ENCODE results near the gene SLC2A11. TPM values are rescaled to one million over a fixed set of nuclear protein-coding genes. Genes with fewer than 3 reads are reported as not detected.

SLC2A11 gene
- polyA plus RNA-seq, 1 donor from 2014 or later, result 45.7 TPM

GRCh38 chr22:23893121-23893944 is 35.7 kb downstream of the SLC2A11 start:
- Histone ChIP-seq H3K27me3 (ENCODE audit: insufficient read depth, low read depth, low read length) (no peaks in the 10 kb centered on the region), H3K36me3 (ENCODE audit: insufficient read depth, low read length) (no peaks in the 10 kb centered on the region), H3K4me2 (ENCODE audit: low read length) (peak overlapping the region; percentile 50), H4K20me1 (ENCODE audit: insufficient read depth) (no peaks in the 10 kb centered on the region), H3K9me2 (ENCODE audit: insufficient read depth, low read length) (no peaks in the 10 kb centered on the region), H2AFZ (ENCODE audit: low read depth, low read length) (peak overlapping the region; percentile 66), H3K79me2 (replicated peaks; ENCODE audit: insufficient read depth, low read length) (no peaks in the 10 kb centered on the region), H3K9ac (ENCODE audit: low read length) (peak overlapping the region; percentile 96), H3K4me3 (ENCODE audit: low read length) (peak overlapping the region; percentile 90), H3K9me3 (ENCODE audit: low read length) (no peaks in the 10 kb centered on the region), H3K27ac (ENCODE audit: low read length) (peak overlapping the region; percentile 92), H3F3A (ENCODE audit: insufficient read depth, low read length, poor library complexity, severe bottlenecking) (no peaks in the 10 kb centered on the region)
- TF ChIP-seq MXI1 (conservative IDR thresholded peaks at IDR 0.05; ENCODE audit: poor library complexity, severe bottlenecking), result no peak
- no peak for TF ChIP-seq EP300 (conservative IDR thresholded peaks at IDR 0.05; ENCODE audit: poor library complexity, severe bottlenecking)
- no peak for TF ChIP-seq TAF1 (IDR thresholded peaks at IDR 0.05; ENCODE audit: low read depth)
- TF ChIP-seq SMC3 (conservative IDR thresholded peaks at IDR 0.05; ENCODE audit: poor library complexity), result no peak
- no peak for TF ChIP-seq RAD21 (conservative IDR thresholded peaks at IDR 0.05)
- TF ChIP-seq EZH2 (IDR thresholded peaks at IDR 0.05; ENCODE audit: borderline replicate concordance, insufficient read depth, low read length, poor library complexity, severe bottlenecking), result no peak
- TF ChIP-seq, protein P1, sequence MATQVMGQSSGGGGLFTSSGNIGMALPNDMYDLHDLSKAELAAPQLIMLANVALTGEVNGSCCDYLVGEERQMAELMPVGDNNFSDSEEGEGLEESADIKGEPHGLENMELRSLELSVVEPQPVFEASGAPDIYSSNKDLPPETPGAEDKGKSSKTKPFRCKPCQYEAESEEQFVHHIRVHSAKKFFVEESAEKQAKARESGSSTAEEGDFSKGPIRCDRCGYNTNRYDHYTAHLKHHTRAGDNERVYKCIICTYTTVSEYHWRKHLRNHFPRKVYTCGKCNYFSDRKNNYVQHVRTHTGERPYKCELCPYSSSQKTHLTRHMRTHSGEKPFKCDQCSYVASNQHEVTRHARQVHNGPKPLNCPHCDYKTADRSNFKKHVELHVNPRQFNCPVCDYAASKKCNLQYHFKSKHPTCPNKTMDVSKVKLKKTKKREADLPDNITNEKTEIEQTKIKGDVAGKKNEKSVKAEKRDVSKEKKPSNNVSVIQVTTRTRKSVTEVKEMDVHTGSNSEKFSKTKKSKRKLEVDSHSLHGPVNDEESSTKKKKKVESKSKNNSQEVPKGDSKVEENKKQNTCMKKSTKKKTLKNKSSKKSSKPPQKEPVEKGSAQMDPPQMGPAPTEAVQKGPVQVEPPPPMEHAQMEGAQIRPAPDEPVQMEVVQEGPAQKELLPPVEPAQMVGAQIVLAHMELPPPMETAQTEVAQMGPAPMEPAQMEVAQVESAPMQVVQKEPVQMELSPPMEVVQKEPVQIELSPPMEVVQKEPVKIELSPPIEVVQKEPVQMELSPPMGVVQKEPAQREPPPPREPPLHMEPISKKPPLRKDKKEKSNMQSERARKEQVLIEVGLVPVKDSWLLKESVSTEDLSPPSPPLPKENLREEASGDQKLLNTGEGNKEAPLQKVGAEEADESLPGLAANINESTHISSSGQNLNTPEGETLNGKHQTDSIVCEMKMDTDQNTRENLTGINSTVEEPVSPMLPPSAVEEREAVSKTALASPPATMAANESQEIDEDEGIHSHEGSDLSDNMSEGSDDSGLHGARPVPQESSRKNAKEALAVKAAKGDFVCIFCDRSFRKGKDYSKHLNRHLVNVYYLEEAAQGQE (IDR thresholded peaks at IDR 0.05; ENCODE audit: borderline replicate concordance), result no peak
- TF ChIP-seq, protein P2, sequence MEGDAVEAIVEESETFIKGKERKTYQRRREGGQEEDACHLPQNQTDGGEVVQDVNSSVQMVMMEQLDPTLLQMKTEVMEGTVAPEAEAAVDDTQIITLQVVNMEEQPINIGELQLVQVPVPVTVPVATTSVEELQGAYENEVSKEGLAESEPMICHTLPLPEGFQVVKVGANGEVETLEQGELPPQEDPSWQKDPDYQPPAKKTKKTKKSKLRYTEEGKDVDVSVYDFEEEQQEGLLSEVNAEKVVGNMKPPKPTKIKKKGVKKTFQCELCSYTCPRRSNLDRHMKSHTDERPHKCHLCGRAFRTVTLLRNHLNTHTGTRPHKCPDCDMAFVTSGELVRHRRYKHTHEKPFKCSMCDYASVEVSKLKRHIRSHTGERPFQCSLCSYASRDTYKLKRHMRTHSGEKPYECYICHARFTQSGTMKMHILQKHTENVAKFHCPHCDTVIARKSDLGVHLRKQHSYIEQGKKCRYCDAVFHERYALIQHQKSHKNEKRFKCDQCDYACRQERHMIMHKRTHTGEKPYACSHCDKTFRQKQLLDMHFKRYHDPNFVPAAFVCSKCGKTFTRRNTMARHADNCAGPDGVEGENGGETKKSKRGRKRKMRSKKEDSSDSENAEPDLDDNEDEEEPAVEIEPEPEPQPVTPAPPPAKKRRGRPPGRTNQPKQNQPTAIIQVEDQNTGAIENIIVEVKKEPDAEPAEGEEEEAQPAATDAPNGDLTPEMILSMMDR (IDR thresholded peaks at IDR 0.05; ENCODE audit: poor library complexity, severe bottlenecking), result no peak
- TF ChIP-seq POLR2AphosphoS5 (IDR thresholded peaks at IDR 0.05), result no peak

DNA sequence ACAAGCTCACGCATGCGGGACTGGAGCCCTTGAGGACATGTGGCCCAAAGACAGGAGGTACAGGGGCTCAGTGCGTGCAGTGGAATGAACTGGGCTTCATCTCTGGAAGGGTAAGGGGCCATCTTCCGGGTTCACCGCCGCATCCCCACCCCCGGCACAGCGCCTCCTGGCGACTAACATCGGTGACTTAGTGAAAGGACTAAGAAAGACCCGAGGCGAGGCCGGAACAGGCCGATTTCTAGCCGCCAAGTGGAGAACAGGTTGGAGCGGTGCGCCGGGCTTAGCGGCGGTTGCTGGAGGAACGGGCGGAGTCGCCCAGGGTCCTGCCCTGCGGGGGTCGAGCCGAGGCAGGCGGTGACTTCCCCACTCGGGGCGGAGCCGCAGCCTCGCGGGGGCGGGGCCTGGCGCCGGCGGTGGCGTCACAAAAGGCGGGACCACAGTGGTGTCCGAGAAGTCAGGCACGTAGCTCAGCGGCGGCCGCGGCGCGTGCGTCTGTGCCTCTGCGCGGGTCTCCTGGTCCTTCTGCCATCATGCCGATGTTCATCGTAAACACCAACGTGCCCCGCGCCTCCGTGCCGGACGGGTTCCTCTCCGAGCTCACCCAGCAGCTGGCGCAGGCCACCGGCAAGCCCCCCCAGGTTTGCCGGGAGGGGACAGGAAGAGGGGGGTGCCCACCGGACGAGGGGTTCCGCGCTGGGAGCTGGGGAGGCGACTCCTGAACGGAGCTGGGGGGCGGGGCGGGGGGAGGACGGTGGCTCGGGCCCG is 36.5 kb downstream of the SLC2A11 start, which contains the start of gene MIF:
Gene MIF, plus strand, starts transcription at position 439 of the 765 bp plus-strand sequence. Its CDS starts 92 bp downstream, at position 531.
- peak within 1 kb of the TSS; percentile 66 for H2AFZ ChIP-seq (ENCODE audit: low read depth, low read length)

More for the DNA sequence above, 36.5 kb downstream of the SLC2A11 start, which contains the start of gene MIF:
- Histone ChIP-seq H3F3A (ENCODE audit: insufficient read depth, low read length, poor library complexity, severe bottlenecking) (no peaks in the 10 kb centered on the region), H3K9me2 (ENCODE audit: insufficient read depth, low read length) (no peaks in the 10 kb centered on the region), H3K27ac (ENCODE audit: low read length) (peak within 1 kb of the TSS; percentile 92), H3K36me3 (ENCODE audit: insufficient read depth, low read length) (no peaks in the 10 kb centered on the region), H4K20me1 (ENCODE audit: insufficient read depth) (no peaks in the 10 kb centered on the region), H3K4me2 (ENCODE audit: low read length) (peak within 1 kb of the TSS; percentile 64), H3K79me2 (replicated peaks; ENCODE audit: insufficient read depth, low read length) (no peaks in the 10 kb centered on the region), H3K4me3 (ENCODE audit: low read length) (peak within 1 kb of the TSS; percentile 90), H3K9ac (ENCODE audit: low read length) (peak within 1 kb of the TSS; percentile 96), H3K27me3 (ENCODE audit: insufficient read depth, low read depth, low read length) (no peaks in the 10 kb centered on the region), H3K9me3 (ENCODE audit: low read length) (no peaks in the 10 kb centered on the region)
- peak; percentile 53 for TF ChIP-seq EP300 (conservative IDR thresholded peaks at IDR 0.05; ENCODE audit: poor library complexity, severe bottlenecking)
- peak; percentile 80 for TF ChIP-seq SMC3 (conservative IDR thresholded peaks at IDR 0.05; ENCODE audit: poor library complexity)
- peak; percentile 62 for TF ChIP-seq RAD21 (conservative IDR thresholded peaks at IDR 0.05)
- peak; percentile 86 for TF ChIP-seq TAF1 (IDR thresholded peaks at IDR 0.05; ENCODE audit: low read depth)
- TF ChIP-seq, protein P2 (IDR thresholded peaks at IDR 0.05; ENCODE audit: poor library complexity, severe bottlenecking), result peak; percentile 98
- TF ChIP-seq, protein P1 (IDR thresholded peaks at IDR 0.05; ENCODE audit: borderline replicate concordance), result peak; percentile 59
- TF ChIP-seq EZH2 (IDR thresholded peaks at IDR 0.05; ENCODE audit: borderline replicate concordance, insufficient read depth, low read length, poor library complexity, severe bottlenecking), result no peak
- peak; percentile 33 for TF ChIP-seq MXI1 (conservative IDR thresholded peaks at IDR 0.05; ENCODE audit: poor library complexity, severe bottlenecking)
- TF ChIP-seq POLR2AphosphoS5 (IDR thresholded peaks at IDR 0.05), result peak; percentile 97
